ENCODE measurements around the gene TBC1D14.

The TBC1D14 gene

GRCh38 chr4:6999172-7000086, 89.8 kb downstream of the TBC1D14 start:
- DNase-seq (ENCODE audit: low read depth in 3 of 3) = no peak

- DNase-seq (ENCODE audit: low read depth in 3 of 3) = no peak
Measured at GRCh38 chr4:7000421-7001176, 91.0 kb downstream of the TBC1D14 start.

DNA sequence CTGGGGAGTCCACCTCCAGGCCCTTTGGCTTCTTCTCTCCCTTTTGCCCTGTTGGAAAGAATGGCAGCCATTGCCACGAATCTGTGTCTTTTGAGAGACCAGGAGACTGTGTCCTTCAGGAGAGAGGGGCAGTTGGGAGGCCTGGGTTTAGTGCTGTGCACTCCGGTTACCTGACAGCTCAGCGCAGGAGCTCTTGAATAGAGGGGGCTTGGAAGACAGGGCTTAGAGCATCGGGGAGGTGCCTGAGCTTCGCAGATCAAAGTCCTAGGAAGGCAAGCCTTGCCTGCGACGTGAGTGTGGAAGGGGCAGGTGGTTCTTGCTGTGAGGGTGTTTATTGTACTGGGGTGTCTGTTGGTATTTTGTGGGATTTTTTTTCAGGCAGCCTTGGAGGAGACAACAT, 91.6 kb downstream of the TBC1D14 start:
- DNase-seq (ENCODE audit: low read depth in 3 of 3) = no peak

- DNase-seq (ENCODE audit: low read depth in 3 of 3) = no peak
Measured at GRCh38 chr4:7002336-7002735, 92.7 kb downstream of the TBC1D14 start.

DNA sequence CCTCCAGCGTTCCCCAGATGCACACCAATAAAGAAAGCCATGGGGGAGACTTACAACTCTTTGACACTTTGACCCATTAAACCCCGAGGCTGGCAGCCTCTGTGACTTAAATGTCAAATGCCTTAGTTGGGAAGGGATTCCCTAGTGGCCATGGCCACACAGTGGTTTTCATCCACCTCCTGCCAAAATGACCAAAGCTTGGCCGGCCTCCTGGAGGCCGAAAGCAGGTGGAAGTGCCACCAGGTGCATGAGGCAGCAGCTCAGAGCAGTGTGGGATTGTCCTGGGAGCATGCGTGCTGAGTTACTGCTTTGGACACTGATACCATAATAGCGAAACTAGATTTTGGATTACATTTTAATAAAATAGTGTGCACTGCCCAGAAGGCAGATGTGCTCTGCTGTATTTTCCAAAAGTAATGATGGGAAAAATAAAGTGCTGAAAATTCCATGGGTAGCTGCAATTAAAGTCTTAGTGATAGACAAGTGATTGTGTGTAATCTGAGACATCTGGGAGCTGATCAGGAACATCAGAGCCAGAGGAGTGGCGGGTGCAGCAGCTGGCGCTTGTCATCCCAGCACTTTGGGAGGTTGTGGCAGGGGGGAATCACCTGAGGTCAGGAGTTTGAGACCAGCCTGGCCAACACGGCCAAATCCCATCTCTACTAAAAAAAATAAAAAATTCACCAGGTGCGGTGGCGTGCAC, 93.7 kb downstream of the TBC1D14 start:
- DNase-seq (ENCODE audit: low read depth in 3 of 3) = no peak

- DNase-seq (ENCODE audit: low read depth in 3 of 3) = no peak
Measured at GRCh38 chr4:7003879-7004240, 94.2 kb downstream of the TBC1D14 start.

- no peak for DNase-seq (ENCODE audit: low read depth in 3 of 3)
Measured at GRCh38 chr4:7004331-7004730, 94.7 kb downstream of the TBC1D14 start.

DNA sequence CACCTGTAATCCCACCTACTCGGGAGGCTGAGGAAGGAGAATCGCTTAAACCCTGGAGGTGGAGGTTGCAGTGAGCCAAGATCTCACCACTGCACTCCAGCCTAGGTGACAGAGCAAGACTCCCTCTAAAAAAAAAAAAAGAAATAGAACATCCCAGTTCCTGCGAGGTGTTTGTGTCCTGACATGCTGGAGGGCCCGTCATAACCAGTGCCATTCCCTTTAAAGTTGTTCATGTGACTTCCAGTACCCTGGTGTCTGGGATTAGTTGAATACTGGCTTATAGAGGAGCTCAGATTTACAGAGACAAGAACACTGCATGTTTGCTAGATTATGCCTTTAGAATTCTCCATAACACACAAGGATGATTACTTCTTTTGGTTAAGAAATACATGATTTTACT, 95.9 kb downstream of the TBC1D14 start:
- no peak for DNase-seq (ENCODE audit: low read depth in 3 of 3)

DNA sequence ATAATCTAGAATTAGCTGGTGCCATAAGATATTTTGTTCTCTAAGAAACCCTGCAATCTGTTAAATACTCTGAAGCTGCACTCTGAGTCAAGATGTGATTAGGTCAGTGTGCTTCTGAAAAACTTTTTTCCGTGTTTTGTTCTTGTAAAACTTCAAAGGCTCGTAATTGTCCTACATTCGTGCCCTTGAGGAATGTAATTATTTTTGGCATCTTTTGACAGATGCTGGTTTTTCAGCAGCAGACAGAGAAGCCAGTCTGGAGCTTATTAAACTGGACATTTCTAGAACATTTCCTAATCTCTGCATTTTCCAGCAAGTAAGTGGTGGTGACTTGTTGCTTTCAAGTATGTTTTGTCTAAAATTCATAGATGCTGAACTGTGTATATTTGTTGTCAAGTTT, 96.8 kb downstream of the TBC1D14 start:
- no peak for DNase-seq (ENCODE audit: low read depth in 3 of 3)

DNA sequence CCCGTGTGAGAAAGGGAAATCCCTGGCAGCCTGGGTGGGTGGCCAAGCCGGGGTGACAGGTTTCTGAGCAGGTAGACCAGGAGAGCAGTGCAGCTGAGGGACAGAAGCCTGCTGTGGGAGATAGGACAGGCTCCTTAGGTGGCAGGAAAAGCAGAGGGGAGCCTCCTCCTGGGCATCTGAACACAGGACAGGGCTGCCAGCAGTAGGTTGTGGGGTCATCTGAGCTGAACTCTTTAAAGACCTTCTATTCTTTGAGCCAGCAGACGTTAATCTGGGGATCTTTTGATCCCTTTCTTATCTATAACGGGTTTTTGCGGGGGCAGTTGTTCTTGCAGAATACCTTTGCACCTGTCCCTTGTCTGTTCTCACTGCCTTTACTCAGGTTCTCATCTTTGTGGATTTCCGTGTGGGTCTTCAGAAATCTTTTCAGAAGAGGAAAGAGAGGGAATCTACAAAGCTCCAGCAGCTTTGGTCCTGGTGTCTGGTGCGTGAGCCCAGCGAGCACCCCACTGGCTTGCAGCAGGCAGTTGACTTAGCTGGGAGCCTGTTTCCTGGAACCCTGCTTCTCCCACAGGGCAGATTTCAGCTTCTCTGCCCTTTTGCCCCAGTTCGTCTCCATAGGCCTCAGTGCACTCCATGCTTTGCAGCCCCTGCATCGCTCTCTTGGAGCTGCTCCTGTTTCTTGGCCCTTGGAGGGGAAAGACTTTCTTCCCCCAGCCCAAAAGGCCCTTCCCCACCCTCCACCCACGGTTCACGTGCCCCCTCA, 97.7 kb downstream of the TBC1D14 start:
- no peak for DNase-seq (ENCODE audit: low read depth in 3 of 3)

- no peak for DNase-seq (ENCODE audit: low read depth in 3 of 3)
Measured at GRCh38 chr4:7007944-7008343, 98.3 kb downstream of the TBC1D14 start.

- no peak for DNase-seq (ENCODE audit: low read depth in 3 of 3)
Measured at GRCh38 chr4:7009564-7009963, 99.9 kb downstream of the TBC1D14 start.

- no peak for DNase-seq (ENCODE audit: low read depth in 3 of 3)
Measured at GRCh38 chr4:7013175-7013574, 103.5 kb downstream of the TBC1D14 start.

DNA sequence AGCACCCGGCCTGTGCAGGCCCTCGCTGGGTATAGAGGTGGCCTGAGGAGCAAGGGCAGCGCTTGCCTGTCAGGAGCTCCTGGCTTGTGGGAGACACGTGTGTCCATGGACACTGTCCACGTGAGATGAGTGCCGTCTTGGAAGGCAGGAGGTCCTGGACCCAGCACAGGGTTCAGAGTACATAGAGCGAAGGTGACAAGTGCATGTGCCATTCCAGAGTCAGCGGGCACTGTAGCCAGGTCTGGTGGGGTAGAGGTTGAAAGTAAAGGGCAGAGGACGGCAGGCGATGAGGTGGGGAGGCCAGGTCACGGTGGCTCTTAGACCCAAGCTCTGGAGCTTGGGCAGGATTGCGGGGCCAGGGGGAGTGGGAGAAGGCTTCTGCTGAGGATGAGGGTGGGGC, 105.2 kb downstream of the TBC1D14 start:
- no peak for DNase-seq (ENCODE audit: low read depth in 3 of 3)

- no peak for DNase-seq (ENCODE audit: low read depth in 3 of 3)
Measured at GRCh38 chr4:7015383-7016035, 105.9 kb downstream of the TBC1D14 start.

- no peak for DNase-seq (ENCODE audit: low read depth in 3 of 3)
Measured at GRCh38 chr4:7016086-7016485, 106.5 kb downstream of the TBC1D14 start.

- no peak for DNase-seq (ENCODE audit: low read depth in 3 of 3)
Measured at GRCh38 chr4:7016512-7016911, 106.9 kb downstream of the TBC1D14 start.

GRCh38 chr4:7017446-7018048, 107.9 kb downstream of the TBC1D14 start:
- no peak for DNase-seq (ENCODE audit: low read depth in 3 of 3)

GRCh38 chr4:7018281-7018680, 108.7 kb downstream of the TBC1D14 start:
- DNase-seq (ENCODE audit: low read depth in 3 of 3) = no peak

DNA sequence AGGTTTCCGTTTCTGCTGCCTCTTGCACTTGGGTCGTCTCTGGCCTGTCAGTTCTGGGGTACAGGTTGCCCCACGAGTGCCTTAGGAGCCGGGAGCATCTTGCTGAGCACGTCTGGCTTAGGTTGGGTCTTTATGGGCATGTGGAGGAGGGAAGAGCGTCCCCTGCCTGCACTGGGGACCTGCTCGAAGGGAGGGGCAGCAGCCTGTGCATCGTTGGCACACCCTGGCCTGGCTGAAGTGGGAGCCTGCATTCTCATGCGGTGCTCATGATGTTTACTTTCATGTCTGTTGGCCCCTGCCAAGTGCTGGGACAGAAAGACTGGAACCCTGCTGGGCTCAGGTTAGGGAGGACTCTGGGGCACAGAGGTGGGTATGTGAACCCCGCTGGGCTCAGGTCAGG, 109.7 kb downstream of the TBC1D14 start:
- no peak for DNase-seq (ENCODE audit: low read depth in 3 of 3)

- DNase-seq (ENCODE audit: low read depth in 3 of 3) = no peak
Measured at GRCh38 chr4:7020290-7020689, 110.7 kb downstream of the TBC1D14 start.

Data from stimulated activated CD4-positive, alpha-beta T cell treated with anti-CD3 and anti-CD28 coated beads, TNF-alpha, amount 100 ng/mL, for 24 hours (primary cell).